Right lobe of liver (tissue), 6 donors: Measurements from ENCODE around the gene NKAIN1. TPM values are rescaled to one million over a fixed set of nuclear protein-coding genes. Genes with fewer than 3 reads are reported as not detected.

ENCODE experiments used
- ATAC-seq, 4 donors: fragments of 200-7000 bp; cut with Tn5 transposase; one replicate each; pipeline ENCODE4 v1.9.1; 2020; ENCODE audit warnings: mild to moderate bottlenecking in 4 of 4, moderate library complexity in 4 of 4
- DNase-seq, 3 donors: peaks; one replicate each; pipeline ENCODE4 v3.0.0-alpha.2; 2020
- H3K27ac ChIP-seq, 3 donors: fragments of 200-600 bp; one replicate each; pipeline ENCODE4 v1.8.0; 2022
- H3K27me3 ChIP-seq, 2 donors: fragments of 200-600 bp; one replicate each; pipeline ENCODE4 v1.8.0; 2022
- H3K36me3 ChIP-seq, 4 donors: fragments of 200-600 bp; sonication (generic) in 1 of 4; one replicate each; pipeline versions ENCODE4 v1.5.1 to v1.8.0; 2017 to 2022; ENCODE audit warnings: control low read depth in 1 of 4
- H3K4me1 ChIP-seq, 4 donors: fragments of 200-600 bp; sonication (generic) in 1 of 4; one replicate each; pipeline versions ENCODE4 v1.5.1 to v1.8.0; 2017 to 2022; ENCODE audit warnings: control low read depth in 1 of 4
- H3K4me3 ChIP-seq, 3 donors: fragments of 200-600 bp; one replicate each; pipeline ENCODE4 v1.8.0; 2022
- H3K9me3 ChIP-seq, 4 donors: fragments of 200-600 bp; sonication (generic) in 1 of 4; one replicate each; pipeline versions ENCODE4 v1.5.1 to v1.8.0; 2017 to 2022; ENCODE audit warnings: control low read depth in 1 of 4
- CTCF ChIP-seq, 4 donors: fragments of 200-600 bp in 3 of 4; fragments of 450-650 bp in 1 of 4; IDR thresholded peaks; one replicate each; pipeline versions ENCODE4 v1.5.1 to v1.8.0; 2016 to 2022; ENCODE audit warnings: antibody characterized with exemption in 4 of 4, mild to moderate bottlenecking in 2 of 4
- POLR2A ChIP-seq: fragments of 450-650 bp; IDR thresholded peaks from one replicate; pipeline ENCODE4 v1.6.1; 2017; ENCODE audit warnings: antibody characterized with exemption, mild to moderate bottlenecking
- WGBS: methylation state at CpG from one replicate; pipeline ENCODE4 v1.1.6; 2018; ENCODE audit warnings: low coverage, low lambda C conversion rate; ENCODE audit not compliant: insufficient coverage; ENCODE audit errors: missing lambda C conversion rate; 5-methylcytosine and 5-hydroxymethylcytosine counted together
- intact Hi-C, 2 donors: fragments of 100-400 bp; cut with DNase I; formaldehyde crosslinking; loops; one replicate each; pipeline versions ENCODE4 v1.11.2 to v1.14.1; 2022
- total RNA-seq, 6 experiments: library from RNA; depleted of rRNA in 2 of 6; stranded (reverse); fragments of >200 nt in 2 of 6; fragmentation: NEBNext Ultra II Directional in 3 of 6; extraction: Animal tissue kit (Norgen Biotek cat#: 25700) in 3 of 6; gene quantifications; one replicate each; pipeline versions ENCODE4 v1.1.0 to v1.2.4, GENCODE V29; 2016 to 2023
- donor health status: DM: no; HTN: yes; CAD: no.
- donor health status: DM: no; HTN: no; CAD: no.
- donor health status: DM: no; HTN: no; CAD: no.
- donor health status: DM: no; HTN: yes; CAD: no.
- donor health status: DM: no; HTN: yes; CAD: no.

Gene NKAIN1
- total RNA-seq, 6 experiments from 2014 or later = not detected

DNA sequence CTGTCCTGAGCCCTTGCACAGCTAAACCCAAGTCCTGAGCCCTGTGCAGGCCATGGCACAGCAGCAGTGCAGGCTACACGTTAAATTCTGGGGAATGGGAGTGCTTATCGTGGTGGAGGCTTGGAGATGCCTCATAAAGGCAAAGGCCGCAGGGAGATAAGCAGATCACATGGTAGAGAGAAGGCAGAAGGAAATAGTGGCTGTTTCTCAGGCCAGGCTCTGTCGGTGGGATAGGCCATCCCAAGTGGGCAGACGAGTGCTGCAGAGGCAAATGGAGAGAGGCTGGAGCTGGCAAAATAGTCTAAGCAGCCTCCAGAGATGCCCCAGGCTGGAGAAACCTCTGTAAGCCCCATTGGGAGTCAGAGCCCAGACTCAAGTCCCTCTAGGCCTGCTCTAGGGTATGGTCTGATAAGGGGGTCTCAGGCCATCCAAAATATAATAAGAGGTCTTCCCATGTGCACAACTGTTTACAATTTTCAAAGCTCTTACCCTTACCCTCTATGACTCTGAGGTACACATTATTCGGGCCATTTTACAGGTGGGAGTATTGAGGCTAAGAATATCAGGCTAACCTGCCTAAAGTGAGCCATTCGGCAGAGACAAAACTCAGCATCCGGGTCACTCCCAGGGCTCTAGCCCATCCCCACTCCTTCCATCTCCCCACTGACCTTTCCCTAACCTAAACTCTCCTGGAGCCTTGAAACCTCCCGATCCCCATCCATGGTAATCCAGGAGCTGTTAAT, 79.6 kb downstream of the NKAIN1 start:
- TF ChIP-seq CTCF (IDR thresholded peaks at IDR 0.05) (no peak), POLR2A (no peak)
- Histone ChIP-seq H3K36me3 (no peaks in the 10 kb centered on the region), H3K9me3 (no peaks in the 10 kb centered on the region), H3K4me1 (no peaks in the 10 kb centered on the region), H3K27ac (no peak overlapping the region), H3K4me3 (no peak overlapping the region), H3K27me3 (no peaks in the 10 kb centered on the region)
- intact Hi-C loops = no loop called here
- DNase-seq (no peak), ATAC-seq (no peak)
- WGBS = 68% methylated on average over 7 of the region's 9 CpGs

- intact Hi-C loops = no loop called here
- no peaks in the 10 kb centered on the region for H3K4me1 ChIP-seq
- no peaks in the 10 kb centered on the region for H3K27me3 ChIP-seq
- no peaks in the 10 kb centered on the region for H3K36me3 ChIP-seq
- no peak overlapping the region for H3K4me3 ChIP-seq
- H3K27ac ChIP-seq = no peak overlapping the region
- TF ChIP-seq CTCF (IDR thresholded peaks at IDR 0.05) (no peak), POLR2A (no peak)
- DNase-seq = no peak
- 88% methylated on average over 2 of the region's 2 CpGs for WGBS
- ATAC-seq = no peak
- no peaks in the 10 kb centered on the region for H3K9me3 ChIP-seq
Measured at GRCh38 chr1:31159323-31159722, 80.4 kb downstream of the NKAIN1 start.

GRCh38 chr1:31155216-31155806, 84.4 kb downstream of the NKAIN1 start:
- TF ChIP-seq POLR2A (no peak), CTCF (IDR thresholded peaks at IDR 0.05) (peak in 3 of 4 donors; percentile 23 to 35 (median 32))
- no peak overlapping the region for H3K27ac ChIP-seq
- 1% methylated on average over 12 of the region's 46 CpGs for WGBS
- H3K4me3 ChIP-seq = peak overlapping the region; percentile 65 to 69 (median 66)
- ATAC-seq = peak; percentile 89 to 93 (median 91)
- intact Hi-C loops = no loop called here
- no peaks in the 10 kb centered on the region for H3K36me3 ChIP-seq
- H3K27me3 ChIP-seq = no peaks in the 10 kb centered on the region
- DNase-seq = peak; percentile 60 to 75 (median 69)
- H3K9me3 ChIP-seq = no peaks in the 10 kb centered on the region
- no peaks in the 10 kb centered on the region for H3K4me1 ChIP-seq

DNA sequence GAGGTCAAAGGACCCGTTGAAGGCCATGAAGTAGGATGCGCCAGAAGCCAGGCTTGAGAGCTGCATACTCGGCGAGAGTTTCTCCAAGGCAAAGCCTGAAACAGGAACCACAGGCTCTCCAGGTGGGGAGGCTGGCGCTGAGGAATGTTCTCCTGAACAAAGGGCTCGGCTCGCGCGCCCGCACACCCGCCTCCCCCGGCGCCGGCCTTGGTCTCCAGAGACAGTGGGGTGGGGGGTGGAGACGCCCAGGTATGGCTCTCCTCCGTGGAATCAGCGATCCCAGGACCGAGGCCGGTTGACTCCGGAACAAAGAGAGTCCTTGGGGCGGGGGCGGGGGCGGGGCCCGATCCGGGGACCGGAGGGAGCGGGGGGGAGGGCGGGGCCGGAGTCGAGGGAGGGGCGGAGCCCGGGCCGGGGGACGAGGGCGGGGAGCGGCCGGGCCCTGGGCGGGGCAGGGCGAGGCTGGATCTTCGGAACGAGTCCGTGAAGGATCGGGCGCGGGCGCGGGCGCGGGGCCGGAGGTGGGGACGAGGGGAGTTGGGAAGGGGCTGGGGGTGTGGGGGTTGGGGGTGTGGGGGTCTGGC, 85.0 kb downstream of the NKAIN1 start:
- no peak for TF ChIP-seq CTCF (IDR thresholded peaks at IDR 0.05)
- TF ChIP-seq POLR2A = no peak
- Histone ChIP-seq H3K4me1 (no peaks in the 10 kb centered on the region), H3K4me3 (peak overlapping the region; percentile 65 to 69 (median 66)), H3K27me3 (no peaks in the 10 kb centered on the region), H3K9me3 (no peaks in the 10 kb centered on the region), H3K27ac (peak overlapping the region in 1 of 3 donors; percentile 29), H3K36me3 (no peaks in the 10 kb centered on the region)
- DNase-seq (peak; percentile 72 to 84 (median 72)), ATAC-seq (peak; percentile 87 to 90 (median 90))
- 8% methylated on average over 12 of the region's 51 CpGs for WGBS
- intact Hi-C loops = no loop called here
